ENCODE measurements around the gene IFI27L1.

The IFI27L1 gene

DNA sequence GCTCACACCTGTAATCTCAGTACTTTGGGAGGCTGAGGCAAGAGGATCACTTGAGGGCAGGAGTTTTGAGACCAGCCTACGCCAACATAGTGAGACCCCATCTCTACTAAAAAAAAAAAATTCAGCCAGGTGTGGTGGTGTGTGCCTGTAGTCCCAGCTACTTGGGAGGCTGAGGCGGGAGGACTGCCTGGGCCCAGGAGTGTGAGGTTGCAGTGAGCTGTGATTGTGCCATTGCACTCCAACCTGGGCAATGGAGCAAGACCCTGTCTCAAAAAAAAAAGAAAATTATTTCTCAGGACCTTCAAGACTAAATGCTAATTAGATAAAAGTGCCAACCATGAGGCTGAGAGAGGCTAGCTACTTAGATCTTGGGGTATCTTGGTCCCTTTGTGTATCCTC is 31.5 kb upstream of the IFI27L1 start:
- Histone ChIP-seq H3K9me3 (ENCODE audit: control insufficient read depth, insufficient read depth, low read depth, low read length) (no peaks in the 10 kb centered on the region), H3K27me3 (ENCODE audit: control insufficient read depth, insufficient read depth, low read length) (no peaks in the 10 kb centered on the region), H3K4me1 (ENCODE audit: control insufficient read depth, insufficient read depth, low read length) (peaks cover 3% of the 10 kb centered on the region; the same call in 1 of the 2 replicates), H3K36me3 (ENCODE audit: control insufficient read depth, insufficient read depth, low read length) (peaks cover 93% of the 10 kb centered on the region), H3K9ac (ENCODE audit: low read length) (no peak overlapping the region), H3K27ac (ENCODE audit: low read depth, low read length) (no peak overlapping the region), H3K4me3 (ENCODE audit: low read depth, low read length) (no peak overlapping the region)

GRCh38 chr14:94050231-94050880 is 30.8 kb upstream of the IFI27L1 start:
- Histone ChIP-seq H3K4me3 (ENCODE audit: low read depth, low read length) (no peak overlapping the region), H3K9ac (ENCODE audit: low read length) (no peak overlapping the region), H3K27me3 (ENCODE audit: control insufficient read depth, insufficient read depth, low read length) (no peaks in the 10 kb centered on the region), H3K9me3 (ENCODE audit: control insufficient read depth, insufficient read depth, low read depth, low read length) (no peaks in the 10 kb centered on the region), H3K4me1 (ENCODE audit: control insufficient read depth, insufficient read depth, low read length) (peaks cover 3% of the 10 kb centered on the region; the same call in 1 of the 2 replicates), H3K36me3 (ENCODE audit: control insufficient read depth, insufficient read depth, low read length) (peaks cover 93% of the 10 kb centered on the region), H3K27ac (ENCODE audit: low read depth, low read length) (no peak overlapping the region)

DNA sequence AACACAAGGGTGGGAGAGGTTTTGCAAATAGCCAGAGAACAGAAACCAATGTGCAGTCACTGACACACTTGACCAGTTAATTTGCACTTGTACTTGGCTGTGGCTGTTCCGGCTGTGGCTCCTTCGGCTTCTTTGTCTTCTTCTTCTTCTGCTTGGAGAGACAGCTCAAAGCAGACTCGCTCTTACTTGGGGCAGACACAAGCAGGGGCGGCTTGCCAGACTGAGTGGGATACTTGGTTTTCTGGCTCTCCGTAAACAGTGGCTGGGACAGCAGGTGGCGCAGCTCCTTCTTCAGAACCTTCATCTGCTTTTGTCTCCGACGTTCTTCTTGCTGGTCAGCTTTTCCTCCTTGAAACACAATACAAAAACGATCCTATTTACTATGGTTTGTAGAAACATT is 30.0 kb upstream of the IFI27L1 start:
- Histone ChIP-seq H3K4me3 (ENCODE audit: low read depth, low read length) (no peak overlapping the region), H3K9me3 (ENCODE audit: control insufficient read depth, insufficient read depth, low read depth, low read length) (no peaks in the 10 kb centered on the region), H3K27ac (ENCODE audit: low read depth, low read length) (no peak overlapping the region), H3K27me3 (ENCODE audit: control insufficient read depth, insufficient read depth, low read length) (no peaks in the 10 kb centered on the region), H3K9ac (ENCODE audit: low read length) (no peak overlapping the region), H3K4me1 (ENCODE audit: control insufficient read depth, insufficient read depth, low read length) (peaks cover 3% of the 10 kb centered on the region; the same call in 1 of the 2 replicates), H3K36me3 (ENCODE audit: control insufficient read depth, insufficient read depth, low read length) (peaks cover 93% of the 10 kb centered on the region)

GRCh38 chr14:94051779-94052178 is 29.3 kb upstream of the IFI27L1 start:
- peaks cover 95% of the 10 kb centered on the region for H3K36me3 ChIP-seq (ENCODE audit: control insufficient read depth, insufficient read depth, low read length)
- no peaks in the 10 kb centered on the region for H3K9me3 ChIP-seq (ENCODE audit: control insufficient read depth, insufficient read depth, low read depth, low read length)

GRCh38 chr14:94052199-94052598 is 28.9 kb upstream of the IFI27L1 start:
- Histone ChIP-seq H3K36me3 (ENCODE audit: control insufficient read depth, insufficient read depth, low read length) (peaks cover 95% of the 10 kb centered on the region), H3K27ac (ENCODE audit: low read depth, low read length) (no peak overlapping the region), H3K9ac (ENCODE audit: low read length) (no peak overlapping the region), H3K9me3 (ENCODE audit: control insufficient read depth, insufficient read depth, low read depth, low read length) (no peaks in the 10 kb centered on the region), H3K4me1 (ENCODE audit: control insufficient read depth, insufficient read depth, low read length) (peaks cover 3% of the 10 kb centered on the region; the same call in 1 of the 2 replicates), H3K27me3 (ENCODE audit: control insufficient read depth, insufficient read depth, low read length) (no peaks in the 10 kb centered on the region), H3K4me3 (ENCODE audit: low read depth, low read length) (no peak overlapping the region)

More at GRCh38 chr14:94051779-94052178, 29.3 kb upstream of the IFI27L1 start:
- Histone ChIP-seq H3K27ac (ENCODE audit: low read depth, low read length) (no peak overlapping the region), H3K4me1 (ENCODE audit: control insufficient read depth, insufficient read depth, low read length) (peaks cover 3% of the 10 kb centered on the region; the same call in 1 of the 2 replicates), H3K9ac (ENCODE audit: low read length) (no peak overlapping the region), H3K4me3 (ENCODE audit: low read depth, low read length) (no peak overlapping the region), H3K27me3 (ENCODE audit: control insufficient read depth, insufficient read depth, low read length) (no peaks in the 10 kb centered on the region)

GRCh38 chr14:94052662-94053061 is 28.4 kb upstream of the IFI27L1 start:
- Histone ChIP-seq H3K36me3 (ENCODE audit: control insufficient read depth, insufficient read depth, low read length) (peaks cover 95% of the 10 kb centered on the region), H3K9ac (ENCODE audit: low read length) (no peak overlapping the region), H3K27me3 (ENCODE audit: control insufficient read depth, insufficient read depth, low read length) (no peaks in the 10 kb centered on the region), H3K4me3 (ENCODE audit: low read depth, low read length) (no peak overlapping the region), H3K27ac (ENCODE audit: low read depth, low read length) (no peak overlapping the region), H3K4me1 (ENCODE audit: control insufficient read depth, insufficient read depth, low read length) (peaks cover 3% of the 10 kb centered on the region; the same call in 1 of the 2 replicates), H3K9me3 (ENCODE audit: control insufficient read depth, insufficient read depth, low read depth, low read length) (no peaks in the 10 kb centered on the region)

DNA sequence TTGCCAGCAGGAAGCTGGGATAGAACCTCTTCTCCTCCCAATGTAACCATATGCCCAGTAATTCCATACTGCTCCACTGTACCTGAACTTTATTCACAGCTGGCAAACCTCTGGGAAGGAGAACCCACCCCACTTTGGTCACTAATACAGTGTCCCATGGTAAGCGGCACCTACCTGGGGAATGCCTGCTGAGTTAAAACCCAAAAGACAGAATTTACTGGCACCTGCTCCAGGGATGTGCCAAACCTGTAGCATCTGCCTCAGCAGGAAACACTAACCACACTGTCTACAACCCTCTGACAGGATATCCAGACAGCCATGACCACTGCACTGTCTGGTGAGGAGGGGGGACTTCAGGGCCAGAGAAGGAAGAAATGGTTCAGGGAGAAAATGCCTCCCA is 26.7 kb upstream of the IFI27L1 start:
- peaks cover 95% of the 10 kb centered on the region for H3K36me3 ChIP-seq (ENCODE audit: control insufficient read depth, insufficient read depth, low read length)

DNA sequence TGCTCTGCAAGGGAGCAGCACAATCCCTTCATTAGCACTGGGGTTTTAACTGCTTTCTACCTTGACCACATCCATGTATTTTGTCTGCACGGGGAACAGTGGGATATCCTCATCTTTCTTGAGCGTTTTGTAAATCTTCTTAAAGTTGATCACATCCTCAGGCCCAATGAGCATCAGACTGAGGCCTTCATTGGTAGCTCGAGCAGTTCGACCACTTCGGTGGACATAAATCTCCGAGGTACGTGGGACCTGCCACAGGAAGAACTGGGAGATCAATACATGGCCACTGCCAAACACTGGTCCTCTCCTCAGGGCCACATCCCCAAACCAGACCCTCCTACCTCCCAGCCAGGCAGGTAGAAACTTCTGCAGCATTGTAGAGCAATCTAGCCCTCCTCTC is 26.2 kb upstream of the IFI27L1 start:
- Histone ChIP-seq H3K4me1 (ENCODE audit: control insufficient read depth, insufficient read depth, low read length) (peaks cover 3% of the 10 kb centered on the region; the same call in 1 of the 2 replicates), H3K27ac (ENCODE audit: low read depth, low read length) (no peak overlapping the region), H3K9me3 (ENCODE audit: control insufficient read depth, insufficient read depth, low read depth, low read length) (no peaks in the 10 kb centered on the region), H3K9ac (ENCODE audit: low read length) (no peak overlapping the region), H3K36me3 (ENCODE audit: control insufficient read depth, insufficient read depth, low read length) (peaks cover 95% of the 10 kb centered on the region), H3K4me3 (ENCODE audit: low read depth, low read length) (no peak overlapping the region), H3K27me3 (ENCODE audit: control insufficient read depth, insufficient read depth, low read length) (no peaks in the 10 kb centered on the region)

More for the DNA sequence above, 26.7 kb upstream of the IFI27L1 start:
- no peaks in the 10 kb centered on the region for H3K27me3 ChIP-seq (ENCODE audit: control insufficient read depth, insufficient read depth, low read length)
- no peak overlapping the region for H3K4me3 ChIP-seq (ENCODE audit: low read depth, low read length)
- H3K9me3 ChIP-seq (ENCODE audit: control insufficient read depth, insufficient read depth, low read depth, low read length): no peaks in the 10 kb centered on the region
- no peak overlapping the region for H3K9ac ChIP-seq (ENCODE audit: low read length)
- H3K27ac ChIP-seq (ENCODE audit: low read depth, low read length): no peak overlapping the region
- H3K4me1 ChIP-seq (ENCODE audit: control insufficient read depth, insufficient read depth, low read length): peaks cover 3% of the 10 kb centered on the region; the same call in 1 of the 2 replicates

DNA sequence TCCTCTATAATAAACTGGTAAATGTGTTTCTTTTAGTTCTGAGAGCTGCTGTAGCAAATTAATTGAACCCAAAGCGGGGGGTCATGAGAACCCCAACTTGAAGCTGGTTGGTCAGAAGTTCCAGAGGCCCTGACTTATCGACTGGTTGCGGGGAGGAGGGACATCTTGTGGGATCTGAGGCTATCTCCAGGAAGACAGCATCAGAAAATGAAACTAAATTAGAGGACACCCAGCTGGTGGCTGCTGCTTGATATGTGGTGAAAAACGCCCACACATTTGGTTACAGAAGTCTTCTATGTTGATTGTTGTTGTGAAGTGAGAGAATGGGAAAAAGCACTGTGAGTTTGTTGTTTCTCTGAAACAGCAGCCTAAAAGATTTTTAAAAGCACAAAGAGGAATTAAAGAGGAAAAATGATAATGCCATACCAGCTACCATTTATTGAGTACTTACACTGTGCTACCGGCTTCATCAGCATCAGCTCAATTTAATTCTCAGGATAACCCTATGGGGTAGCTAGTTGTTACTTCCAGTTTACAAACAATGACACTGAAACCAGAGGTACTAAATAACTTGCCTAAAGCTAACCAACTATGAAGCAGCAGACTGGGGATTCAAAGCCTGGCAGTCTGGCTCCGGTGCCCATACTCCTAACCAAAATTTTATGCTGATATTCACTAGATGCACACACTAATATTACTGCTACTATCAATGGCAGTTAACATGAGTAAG is 24.4 kb upstream of the IFI27L1 start:
- no peak overlapping the region for H3K9ac ChIP-seq (ENCODE audit: low read length)

GRCh38 chr14:94058128-94058673 is 22.9 kb upstream of the IFI27L1 start:
- Histone ChIP-seq H3K27ac (ENCODE audit: low read depth, low read length) (no peak overlapping the region), H3K36me3 (ENCODE audit: control insufficient read depth, insufficient read depth, low read length) (peaks cover 91% of the 10 kb centered on the region), H3K4me1 (ENCODE audit: control insufficient read depth, insufficient read depth, low read length) (peaks cover 12% of the 10 kb centered on the region)

More for the DNA sequence above, 24.4 kb upstream of the IFI27L1 start:
- no peak overlapping the region for H3K27ac ChIP-seq (ENCODE audit: low read depth, low read length)
- no peaks in the 10 kb centered on the region for H3K27me3 ChIP-seq (ENCODE audit: control insufficient read depth, insufficient read depth, low read length)
- no peak overlapping the region for H3K4me3 ChIP-seq (ENCODE audit: low read depth, low read length)
- H3K4me1 ChIP-seq (ENCODE audit: control insufficient read depth, insufficient read depth, low read length): peaks cover 3% of the 10 kb centered on the region; the same call in 1 of the 2 replicates
- no peaks in the 10 kb centered on the region for H3K9me3 ChIP-seq (ENCODE audit: control insufficient read depth, insufficient read depth, low read depth, low read length)
- peaks cover 95% of the 10 kb centered on the region for H3K36me3 ChIP-seq (ENCODE audit: control insufficient read depth, insufficient read depth, low read length)

DNA sequence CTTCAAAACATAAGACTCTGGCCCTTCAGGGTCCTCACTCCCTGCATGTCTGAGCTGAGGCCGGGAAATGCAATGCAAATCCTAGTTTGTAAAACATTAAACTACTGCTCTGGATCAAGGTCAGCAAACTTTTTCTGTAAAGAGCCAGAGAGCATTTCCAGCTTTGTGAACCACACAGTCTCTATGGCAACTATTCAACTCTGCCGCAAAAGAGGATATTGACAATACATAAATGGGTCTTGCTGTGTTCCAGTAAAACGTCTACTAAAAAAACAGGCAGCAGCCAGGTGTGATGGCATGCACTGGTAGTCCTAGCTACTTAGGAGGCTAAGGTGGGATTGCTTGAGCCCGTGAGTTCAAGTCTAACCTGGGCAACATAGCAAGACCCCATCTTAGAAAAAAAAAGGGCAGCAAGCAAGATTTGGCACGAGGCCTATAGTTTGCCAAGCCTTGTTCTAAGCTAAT is 22.4 kb upstream of the IFI27L1 start:
- no peaks in the 10 kb centered on the region for H3K27me3 ChIP-seq (ENCODE audit: control insufficient read depth, insufficient read depth, low read length)
- H3K27ac ChIP-seq (ENCODE audit: low read depth, low read length): no peak overlapping the region
- no peak overlapping the region for H3K9ac ChIP-seq (ENCODE audit: low read length)
- H3K4me3 ChIP-seq (ENCODE audit: low read depth, low read length): no peak overlapping the region
- peaks cover 12% of the 10 kb centered on the region for H3K4me1 ChIP-seq (ENCODE audit: control insufficient read depth, insufficient read depth, low read length)
- H3K36me3 ChIP-seq (ENCODE audit: control insufficient read depth, insufficient read depth, low read length): peaks cover 90% of the 10 kb centered on the region
- no peaks in the 10 kb centered on the region for H3K9me3 ChIP-seq (ENCODE audit: control insufficient read depth, insufficient read depth, low read depth, low read length)

More at GRCh38 chr14:94058128-94058673, 22.9 kb upstream of the IFI27L1 start:
- Histone ChIP-seq H3K9me3 (ENCODE audit: control insufficient read depth, insufficient read depth, low read depth, low read length) (no peaks in the 10 kb centered on the region), H3K27me3 (ENCODE audit: control insufficient read depth, insufficient read depth, low read length) (no peaks in the 10 kb centered on the region), H3K4me3 (ENCODE audit: low read depth, low read length) (no peak overlapping the region), H3K9ac (ENCODE audit: low read length) (no peak overlapping the region)

Data from HUES6 (cell line).